GM12864 (cell line): Measurements from ENCODE around the gene CCNK.
A peak's percentile ranks its signal among the peaks of the same experiment; 100 is the strongest.

ENCODE experiments used
- DNase-seq: peaks from one replicate; pipeline ENCODE4 v3.0.0-alpha.2; 2011; ENCODE audit warnings: low read depth
- H3K4me3 ChIP-seq: 2 replicates; pipeline ENCODE4 v1.5.1; 2011; ENCODE audit warnings: mild to moderate bottlenecking, low read depth, low read length, control low read depth
- CTCF ChIP-seq: IDR thresholded peaks from 2 replicates; pipeline ENCODE4 v1.5.1; 2011; ENCODE audit warnings: low read depth, mild to moderate bottlenecking, moderate library complexity, low read length, control low read depth, inconsistent platforms; ENCODE audit errors: missing control alignments

Gene CCNK

DNA sequence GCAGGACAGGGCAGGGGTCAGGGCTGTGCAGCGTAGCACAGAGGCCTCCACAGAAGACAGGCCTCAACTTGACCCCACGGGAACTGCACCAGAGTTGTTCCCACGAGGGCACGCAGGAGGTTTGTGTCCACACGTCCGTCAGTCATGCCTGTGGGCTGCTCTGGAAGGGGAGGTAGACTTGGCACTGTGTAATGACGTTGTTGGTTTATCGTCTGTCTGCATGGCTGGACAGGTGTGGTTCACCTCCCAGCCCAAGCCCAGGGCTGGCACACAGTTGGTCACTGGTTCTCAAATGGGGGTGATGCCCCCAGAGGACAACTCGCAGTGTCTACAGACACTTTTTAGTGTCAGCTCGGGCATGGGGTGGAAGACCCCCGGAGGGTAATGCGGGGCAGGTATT is 45.8 kb downstream of the CCNK start:
- DNase-seq, result no peak
- no peak for TF ChIP-seq CTCF
- no peak overlapping the region for H3K4me3 ChIP-seq

DNA sequence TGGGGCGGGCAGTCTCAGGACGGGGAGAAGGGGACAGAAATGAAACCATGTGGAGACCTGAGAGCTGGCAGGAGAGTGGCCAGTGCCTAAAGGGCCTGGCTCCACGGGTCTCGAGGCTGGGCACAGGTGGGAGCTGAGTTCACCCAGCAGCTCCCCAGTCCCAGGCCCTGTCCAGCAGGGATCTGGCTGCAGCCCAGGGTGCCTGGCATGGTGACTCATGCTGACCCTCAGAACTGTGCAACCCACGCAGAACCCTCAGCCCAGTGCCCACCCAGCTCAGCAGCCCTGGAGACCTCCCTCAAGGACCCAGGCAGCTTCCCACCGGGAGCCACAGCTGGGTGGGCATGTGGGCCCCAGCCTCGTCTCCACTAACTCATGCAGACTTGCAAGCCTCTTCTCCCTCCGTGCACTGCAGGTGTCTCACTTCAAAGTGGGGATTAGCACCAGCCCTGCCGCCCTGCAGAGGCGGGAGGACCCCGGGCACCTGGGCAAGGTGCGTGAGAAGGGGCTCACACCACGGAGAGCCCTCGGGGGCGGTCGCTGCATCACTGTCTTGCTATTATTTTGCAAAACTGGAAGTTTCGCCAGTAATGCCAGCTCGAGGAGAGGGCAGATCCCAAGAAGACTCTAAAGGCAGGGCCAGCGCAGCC is 46.3 kb downstream of the CCNK start:
- H3K4me3 ChIP-seq, result no peak overlapping the region
- TF ChIP-seq CTCF, result no peak
- DNase-seq, result no peak

DNA sequence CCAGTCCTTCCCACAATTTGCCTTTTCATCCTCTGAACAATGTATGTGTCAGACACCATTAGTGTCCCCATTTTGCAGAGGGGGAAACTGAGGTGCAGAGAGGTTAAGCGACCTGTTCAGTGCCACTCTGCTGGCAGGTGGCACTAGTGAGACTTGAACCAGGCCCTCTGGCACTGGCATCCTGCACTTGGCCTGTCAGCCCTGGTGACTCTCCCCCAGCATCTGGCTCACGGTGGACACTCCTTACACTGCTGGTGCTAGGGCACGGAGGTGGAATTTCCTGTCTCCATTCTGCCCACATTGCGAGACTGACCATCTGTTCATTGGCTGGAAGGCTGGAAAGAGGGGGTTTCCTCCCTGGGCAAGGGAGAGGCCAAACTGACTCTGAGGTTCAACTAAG is 48.7 kb downstream of the CCNK start:
- peak; percentile 8 for TF ChIP-seq CTCF
- H3K4me3 ChIP-seq, result no peak overlapping the region
- DNase-seq, result no peak

- no peak for DNase-seq
- no peak for TF ChIP-seq CTCF
- no peak overlapping the region for H3K4me3 ChIP-seq
Measured at GRCh38 chr14:99530407-99531155, 49.4 kb downstream of the CCNK start.

- TF ChIP-seq CTCF, result no peak
- DNase-seq, result no peak
- no peak overlapping the region for H3K4me3 ChIP-seq
Measured at GRCh38 chr14:99531251-99532096, 50.3 kb downstream of the CCNK start.

- DNase-seq, result no peak
- H3K4me3 ChIP-seq, result no peak overlapping the region
- no peak for TF ChIP-seq CTCF
Measured at GRCh38 chr14:99532310-99532709, 51.1 kb downstream of the CCNK start.
